Colonic mucosa (tissue), 4 donors: ENCODE results near the gene TTLL11. TPM values are rescaled to one million over a fixed set of nuclear protein-coding genes. Genes with fewer than 3 reads are reported as not detected.

Experiments used
- DNase-seq: peaks from one replicate; pipeline ENCODE4 v3.0.0-alpha.2; 2020
- H3K27ac ChIP-seq: fragments of 200-600 bp; one replicate; pipeline ENCODE4 v1.8.0; 2021
- H3K27me3 ChIP-seq: fragments of 200-600 bp; one replicate; pipeline ENCODE4 v1.8.0; 2021
- H3K36me3 ChIP-seq: fragments of 200-600 bp; one replicate; pipeline ENCODE4 v1.8.0; 2021
- H3K4me1 ChIP-seq: fragments of 200-600 bp; one replicate; pipeline ENCODE4 v1.8.0; 2021; ENCODE audit warnings: mild to moderate bottlenecking
- H3K4me3 ChIP-seq: fragments of 200-600 bp; one replicate; pipeline ENCODE4 v1.8.0; 2021
- H3K9ac ChIP-seq, 2 donors: one replicate each; pipeline ENCODE4 v1.7.0; 2013; ENCODE audit warnings: control low read depth in 2 of 2, low read depth in 2 of 2, low read length in 2 of 2
- H3K9me3 ChIP-seq: fragments of 200-600 bp; one replicate; pipeline ENCODE4 v1.8.0; 2021
- CTCF ChIP-seq: fragments of 200-600 bp; IDR thresholded peaks from one replicate; pipeline ENCODE4 v1.8.0; 2022; ENCODE audit warnings: antibody characterized with exemption, mild to moderate bottlenecking
- intact Hi-C: fragments of 100-400 bp; cut with DNase I; formaldehyde crosslinking; loops from one replicate; pipeline ENCODE4 v1.14.1; 2022
- total RNA-seq, 2 donors: library from RNA; stranded (reverse); fragmentation: NEBNext Ultra II Directional in 1 of 2; extraction: Animal tissue kit (Norgen Biotek cat#: 25700) in 1 of 2; gene quantifications; one replicate each; pipeline ENCODE4 v1.2.1, GENCODE V29; 2021
- donor health status: healthy.
- donor health status: DM: no; HTN: no; CAD: no.
- donor health status: DM: no; HTN: no; CAD: no.

Gene TTLL11
- total RNA-seq, 2 donors from 2014 or later = 5.1 to 5.5 TPM

GRCh38 chr9:121939643-121940042 is 153.5 kb downstream of the TTLL11 start:
- no peaks in the 10 kb centered on the region for H3K9me3 ChIP-seq
- TF ChIP-seq CTCF = no peak
- H3K27ac ChIP-seq = no peak overlapping the region
- no peaks in the 10 kb centered on the region for H3K4me1 ChIP-seq
- H3K36me3 ChIP-seq = no peaks in the 10 kb centered on the region
- DNase-seq = no peak
- intact Hi-C loops = no loop called here
- H3K4me3 ChIP-seq = no peak overlapping the region
- H3K27me3 ChIP-seq = no peaks in the 10 kb centered on the region
- no peak overlapping the region for H3K9ac ChIP-seq

GRCh38 chr9:121938621-121939020 is 154.5 kb downstream of the TTLL11 start:
- Histone ChIP-seq H3K9ac (no peak overlapping the region), H3K4me1 (no peaks in the 10 kb centered on the region), H3K27ac (no peak overlapping the region), H3K9me3 (no peaks in the 10 kb centered on the region), H3K36me3 (no peaks in the 10 kb centered on the region), H3K4me3 (no peak overlapping the region), H3K27me3 (no peaks in the 10 kb centered on the region)
- no peak for TF ChIP-seq CTCF
- no peak for DNase-seq
- intact Hi-C loops = no loop called here

GRCh38 chr9:121937240-121937639 is 155.9 kb downstream of the TTLL11 start:
- H3K27ac ChIP-seq = no peak overlapping the region
- no peaks in the 10 kb centered on the region for H3K9me3 ChIP-seq
- H3K4me1 ChIP-seq = no peaks in the 10 kb centered on the region
- no peaks in the 10 kb centered on the region for H3K27me3 ChIP-seq
- no peak overlapping the region for H3K4me3 ChIP-seq
- TF ChIP-seq CTCF = no peak
- H3K36me3 ChIP-seq = no peaks in the 10 kb centered on the region
- DNase-seq = no peak
- no peak overlapping the region for H3K9ac ChIP-seq
- intact Hi-C loops = no loop called here

GRCh38 chr9:121935739-121936138 is 157.4 kb downstream of the TTLL11 start:
- no peak overlapping the region for H3K4me3 ChIP-seq
- no peaks in the 10 kb centered on the region for H3K4me1 ChIP-seq
- no peak overlapping the region for H3K9ac ChIP-seq
- intact Hi-C loops = no loop called here
- no peak for DNase-seq
- TF ChIP-seq CTCF = no peak
- no peaks in the 10 kb centered on the region for H3K36me3 ChIP-seq
- no peak overlapping the region for H3K27ac ChIP-seq
- no peaks in the 10 kb centered on the region for H3K27me3 ChIP-seq
- no peaks in the 10 kb centered on the region for H3K9me3 ChIP-seq

GRCh38 chr9:121930956-121931355 is 162.2 kb downstream of the TTLL11 start:
- DNase-seq = no peak

More at GRCh38 chr9:121930956-121931355, 162.2 kb downstream of the TTLL11 start:
- no peak overlapping the region for H3K4me3 ChIP-seq
- H3K9me3 ChIP-seq = no peaks in the 10 kb centered on the region
- no peaks in the 10 kb centered on the region for H3K36me3 ChIP-seq
- intact Hi-C loops = no loop called here
- no peaks in the 10 kb centered on the region for H3K4me1 ChIP-seq
- no peak overlapping the region for H3K9ac ChIP-seq
- H3K27me3 ChIP-seq = no peaks in the 10 kb centered on the region
- H3K27ac ChIP-seq = no peak overlapping the region
- no peak for TF ChIP-seq CTCF
